Measurements from ENCODE around the gene CNOT2.

Gene CNOT2

DNA sequence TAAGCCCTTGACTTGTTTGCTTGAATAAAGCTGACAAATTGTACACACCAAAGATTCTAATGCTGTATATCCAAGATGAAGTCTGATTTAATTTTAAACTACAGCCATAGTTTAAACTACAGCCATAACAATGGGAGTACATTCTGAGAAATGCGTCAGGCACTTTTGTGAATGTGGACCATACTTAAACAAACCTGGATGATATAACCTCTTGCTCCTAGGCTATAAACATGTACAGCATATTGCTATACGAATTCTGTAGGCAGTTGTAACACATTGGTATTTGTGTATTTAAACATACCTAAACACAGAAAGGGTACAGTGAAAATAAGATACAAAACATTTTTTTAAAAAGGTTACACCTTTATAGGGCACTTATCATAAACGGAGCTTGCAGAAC is 63.4 kb downstream of the CNOT2 start:
- no peak for DNase-seq

DNA sequence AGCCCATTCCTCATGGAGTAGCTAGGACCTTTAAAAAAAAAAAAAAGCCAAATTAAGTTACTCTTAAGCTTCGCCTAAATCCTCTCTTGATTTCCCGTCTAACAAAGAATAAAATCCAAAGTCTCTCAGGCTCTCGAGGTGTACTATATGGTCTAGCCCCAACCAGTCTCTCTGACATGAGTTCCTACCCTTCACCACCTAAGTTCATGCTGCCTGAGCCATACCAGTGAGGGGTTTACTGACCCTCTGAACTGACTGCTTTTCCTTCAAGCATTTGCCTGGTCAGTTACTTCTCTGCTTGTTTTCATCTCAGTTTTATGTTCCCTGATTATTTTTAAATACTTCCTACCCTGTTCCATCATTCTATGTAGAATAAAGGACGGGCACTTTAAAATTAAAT is 64.6 kb downstream of the CNOT2 start:
- no peak for DNase-seq

GRCh38 chr12:70309348-70309747 is 66.1 kb downstream of the CNOT2 start:
- DNase-seq = no peak

- DNase-seq = no peak
These were observed 70.9 kb downstream of the CNOT2 start for GRCh38 chr12:70314145-70314544.

GRCh38 chr12:70317781-70318180 is 74.5 kb downstream of the CNOT2 start:
- DNase-seq = no peak

- no peak for DNase-seq
These were observed 76.4 kb downstream of the CNOT2 start for GRCh38 chr12:70319605-70320004.

GRCh38 chr12:70321191-70321590 is 78.0 kb downstream of the CNOT2 start:
- DNase-seq = no peak

DNA sequence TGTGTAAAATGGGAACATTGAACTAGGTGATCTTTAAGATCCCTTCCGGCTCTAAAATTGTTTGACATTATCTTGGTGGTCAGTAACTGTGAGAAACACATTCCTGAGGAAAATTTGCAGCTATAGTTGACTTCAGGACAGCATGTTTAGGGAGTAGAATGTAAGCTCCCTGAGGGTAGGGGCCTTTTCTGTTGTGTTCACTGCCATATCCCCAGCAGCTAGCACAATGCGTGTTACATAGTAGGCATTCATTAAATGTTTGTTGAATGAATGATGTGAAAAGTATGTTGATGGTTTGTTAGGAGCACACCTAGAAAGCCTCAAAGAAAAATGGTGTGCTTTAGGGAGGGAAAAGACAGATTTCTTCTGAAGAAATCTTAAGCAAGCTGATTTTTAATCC is 84.3 kb downstream of the CNOT2 start:
- DNase-seq = no peak

GRCh38 chr12:70329728-70330127 is 86.5 kb downstream of the CNOT2 start:
- DNase-seq = no peak

- no peak for DNase-seq
These were observed 86.9 kb downstream of the CNOT2 start for GRCh38 chr12:70330158-70330557.

DNA sequence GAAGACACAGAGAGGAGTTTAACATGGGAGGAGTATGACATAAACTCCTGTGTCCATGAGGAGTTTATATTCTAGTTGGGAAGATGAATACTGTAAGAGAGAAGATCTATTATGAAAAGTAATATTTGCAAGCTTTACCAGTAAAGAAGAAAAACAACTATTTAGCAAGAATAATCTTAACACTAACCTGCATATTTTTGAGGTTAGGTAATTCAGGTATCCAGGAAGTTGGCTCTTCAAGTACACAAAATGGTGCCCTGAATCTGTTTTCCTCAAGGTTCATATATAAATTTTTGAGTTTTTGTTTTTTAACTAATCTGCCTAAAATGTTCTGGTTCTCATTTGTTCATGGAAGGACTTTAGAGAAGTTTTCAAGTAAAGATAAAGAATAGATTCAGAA is 89.0 kb downstream of the CNOT2 start:
- no peak for DNase-seq

GRCh38 chr12:70334742-70335141 is 91.5 kb downstream of the CNOT2 start:
- no peak for DNase-seq

DNA sequence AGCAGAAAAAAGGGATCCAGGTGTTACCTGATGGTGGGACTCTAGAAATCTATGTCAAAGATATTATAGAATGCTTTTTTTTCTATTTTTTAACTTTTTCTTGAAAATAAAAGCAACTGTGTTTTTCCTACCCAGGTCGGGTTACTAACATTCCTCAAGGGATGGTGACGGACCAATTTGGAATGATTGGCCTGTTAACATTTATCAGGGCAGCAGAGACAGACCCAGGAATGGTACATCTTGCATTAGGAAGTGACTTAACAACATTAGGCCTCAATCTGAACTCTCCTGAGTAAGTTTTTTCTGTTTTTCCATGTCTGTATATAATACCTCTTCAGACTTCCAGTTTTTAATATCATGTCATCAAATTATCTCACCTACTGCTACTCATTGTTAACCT is 95.3 kb downstream of the CNOT2 start:
- DNase-seq = no peak

DNA sequence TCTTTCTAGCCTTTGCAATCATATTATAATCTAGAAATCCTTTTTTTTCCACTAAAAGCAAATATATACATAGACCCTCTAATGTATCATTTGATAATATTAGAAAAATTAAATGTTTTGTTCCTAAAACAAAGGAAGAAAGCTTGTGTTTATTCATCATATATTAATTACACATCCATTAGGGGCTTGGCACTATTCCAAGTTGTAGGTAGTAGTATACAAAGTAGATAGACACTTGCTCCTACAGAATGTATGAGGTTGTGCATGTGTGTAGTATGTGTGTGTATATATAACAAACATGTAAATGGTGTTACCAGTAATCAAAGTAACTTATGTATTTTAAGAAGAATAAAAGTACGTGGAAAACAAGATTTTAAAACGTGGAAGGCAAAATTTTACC is 107.8 kb downstream of the CNOT2 start:
- no peak for DNase-seq

GRCh38 chr12:70353780-70354660 is 110.8 kb downstream of the CNOT2 start:
- no peak for DNase-seq

- no peak for DNase-seq
These were observed 111.6 kb downstream of the CNOT2 start for GRCh38 chr12:70354787-70355186.

DNA sequence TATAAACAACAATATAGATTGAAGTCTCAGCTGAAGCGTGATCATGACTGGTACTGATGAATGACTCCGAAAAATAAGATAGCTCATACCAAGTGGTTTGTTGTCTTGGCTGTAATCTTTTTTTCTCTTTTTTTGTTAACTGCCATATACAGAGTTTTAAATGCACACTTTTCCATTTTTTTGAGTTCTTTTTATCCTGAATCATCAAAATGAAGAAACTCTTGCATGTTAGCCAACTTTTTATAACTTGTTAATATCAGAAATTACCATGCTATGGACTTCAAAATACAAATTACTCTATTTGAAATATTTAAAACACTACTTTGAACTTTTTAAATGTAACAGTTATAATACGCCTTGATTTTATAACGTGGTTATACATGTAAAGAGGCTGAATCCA is 112.7 kb downstream of the CNOT2 start:
- no peak for DNase-seq

GRCh38 chr12:70359458-70360197 is 116.4 kb downstream of the CNOT2 start:
- no peak for DNase-seq

GRCh38 chr12:70360218-70360617 is 117.0 kb downstream of the CNOT2 start:
- no peak for DNase-seq

DNA sequence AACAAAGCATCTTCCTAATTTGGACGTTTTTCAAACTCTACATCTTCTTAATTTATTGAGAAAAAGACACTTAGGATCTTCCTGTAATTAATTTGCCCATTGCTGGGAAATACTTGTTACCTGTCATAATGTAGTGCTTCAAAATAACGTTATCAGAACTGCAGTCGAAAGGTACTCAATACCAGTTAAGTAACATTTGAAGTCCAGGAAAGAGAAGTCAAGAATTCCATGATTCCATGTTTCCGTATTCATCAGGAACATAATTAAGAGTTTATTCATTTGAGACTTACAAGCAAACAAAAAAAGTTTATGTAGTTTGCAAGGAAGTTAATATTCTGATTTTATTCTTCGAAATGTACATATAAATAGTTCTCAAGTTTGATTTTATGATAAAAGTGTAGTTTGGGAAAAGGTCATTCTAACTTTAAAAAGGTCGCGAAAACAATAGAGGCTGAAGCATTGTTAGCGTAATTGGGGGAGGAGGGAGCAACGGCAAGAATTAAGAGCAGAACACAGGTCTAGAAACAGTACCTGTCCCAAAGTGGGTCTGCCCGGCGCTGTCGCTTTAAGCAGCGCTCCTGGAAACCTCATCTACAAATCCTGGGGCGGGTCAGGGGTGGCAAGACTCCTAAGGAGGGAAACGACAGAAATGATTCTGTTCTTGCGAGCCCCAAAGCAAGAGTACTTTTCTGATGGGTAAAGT is 121.6 kb downstream of the CNOT2 start:
- no peak for DNase-seq

GRCh38 chr12:70365398-70365647 is 122.1 kb downstream of the CNOT2 start:
- no peak for DNase-seq

GRCh38 chr12:70365648-70366518 is 122.7 kb downstream of the CNOT2 start, which contains the start of gene KCNMB4:
Gene KCNMB4 (plus strand): TSS chr12:70366290. CDS start chr12:70366735, 445 bp downstream.
- DNase-seq = no peak

Measured in DMS79 (cell line).